T-helper 9 cell (primary cell): ENCODE measurements around the gene CREB3L1.
A peak's percentile ranks its signal among the peaks of the same experiment; 100 is the strongest.

ENCODE experiments used
- DNase-seq: peaks from one replicate; pipeline ENCODE4 v3.0.0-alpha.2; 2020

Gene CREB3L1

DNA sequence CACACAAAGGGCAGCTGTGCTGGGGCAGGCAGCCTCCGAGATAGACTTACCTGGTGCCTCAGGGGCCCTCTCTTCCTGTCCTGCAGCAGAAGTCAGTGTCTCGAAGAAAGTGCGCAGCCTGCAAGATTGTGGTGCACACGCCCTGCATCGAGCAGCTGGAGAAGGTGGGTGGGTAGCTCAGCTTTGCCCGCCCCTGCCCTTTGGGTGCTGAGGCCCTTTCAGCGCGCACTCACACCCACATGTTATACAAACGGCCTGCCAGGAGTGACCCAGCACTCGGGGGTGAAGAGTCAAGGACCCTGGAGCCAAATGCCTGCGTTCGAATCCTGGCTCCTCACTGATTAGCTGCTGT, 90.4 kb downstream of the CREB3L1 start:
- DNase-seq = no peak

GRCh38 chr11:46369458-46370152, 92.1 kb downstream of the CREB3L1 start:
- peak; percentile 38 for DNase-seq

DNA sequence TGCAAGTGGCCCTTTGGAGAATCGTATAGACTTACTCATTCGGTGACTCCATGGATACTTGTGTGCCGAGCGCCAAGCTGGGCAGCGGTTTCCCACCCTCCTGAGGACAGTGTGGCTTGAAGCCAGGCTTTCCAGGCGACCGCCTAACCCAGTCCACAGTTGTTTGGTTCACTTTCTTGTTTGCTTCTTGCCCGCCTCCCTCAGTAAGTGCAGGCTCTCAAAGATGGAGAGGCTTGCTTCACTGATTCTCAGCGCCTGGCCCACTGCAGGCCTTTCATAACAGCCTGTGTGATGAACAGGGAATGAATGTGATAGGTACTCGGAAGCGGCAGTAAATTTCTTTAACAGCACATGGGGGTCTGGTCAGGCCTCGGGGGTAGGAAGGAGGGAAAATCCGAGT, 92.8 kb downstream of the CREB3L1 start:
- DNase-seq = no peak
